ENCODE results near the gene ROM1.
"Not testable (repeated sequence)": the region's sequence is repeated elsewhere in the genome, so short reads cannot be mapped to it uniquely, and the experiment has no call there.

ROM1 gene

GRCh38 chr11:62611705-62612365, 1.2 kb upstream of the ROM1 start:
- Histone ChIP-seq H3K9me3 (no peaks in the 10 kb centered on the region), H3K36me3 (no peaks in the 10 kb centered on the region), H3K4me1 (no peaks in the 10 kb centered on the region), H3K27me3 (no peaks in the 10 kb centered on the region), H3K4me3 (ENCODE audit: low read depth, low read length) (peak overlapping the region; percentile 70)
- no peak for TF ChIP-seq CTCF (IDR thresholded peaks at IDR 0.05; ENCODE audit: low read depth, low read length)
- DNase-seq: no peak

GRCh38 chr11:62613291-62613778, 278 bp downstream of the ROM1 start:
- TF ChIP-seq CTCF (IDR thresholded peaks at IDR 0.05; ENCODE audit: low read depth, low read length): no peak

GRCh38 chr11:62614275-62614674, 1.2 kb downstream of the ROM1 start:
- no peak overlapping the region for H3K4me3 ChIP-seq (ENCODE audit: low read depth, low read length)
- H3K4me1 ChIP-seq: no peaks in the 10 kb centered on the region
- no peaks in the 10 kb centered on the region for H3K36me3 ChIP-seq
- no peaks in the 10 kb centered on the region for H3K27me3 ChIP-seq
- no peak for DNase-seq
- H3K9me3 ChIP-seq: no peaks in the 10 kb centered on the region
- no peak for TF ChIP-seq CTCF (IDR thresholded peaks at IDR 0.05; ENCODE audit: low read depth, low read length)

More at GRCh38 chr11:62613291-62613778, 278 bp downstream of the ROM1 start:
- peak; percentile 37 for DNase-seq
- Histone ChIP-seq H3K36me3 (no peaks in the 10 kb centered on the region), H3K9me3 (no peaks in the 10 kb centered on the region), H3K27me3 (no peaks in the 10 kb centered on the region), H3K4me3 (ENCODE audit: low read depth, low read length) (peak overlapping the region; percentile 23), H3K4me1 (no peaks in the 10 kb centered on the region)

GRCh38 chr11:62615521-62615920, 2.5 kb downstream of the ROM1 start:
- H3K4me1 ChIP-seq: no peaks in the 10 kb centered on the region
- no peaks in the 10 kb centered on the region for H3K36me3 ChIP-seq
- no peak for TF ChIP-seq CTCF (IDR thresholded peaks at IDR 0.05; ENCODE audit: low read depth, low read length)
- no peaks in the 10 kb centered on the region for H3K27me3 ChIP-seq
- H3K4me3 ChIP-seq (ENCODE audit: low read depth, low read length): no peak overlapping the region
- DNase-seq: no peak
- H3K9me3 ChIP-seq: no peaks in the 10 kb centered on the region

- H3K4me3 ChIP-seq (ENCODE audit: low read depth, low read length); H3K27me3 ChIP-seq; H3K36me3 ChIP-seq; DNase-seq; H3K4me1 ChIP-seq; H3K9me3 ChIP-seq: not testable (repeated sequence)
These were observed 3.9 kb downstream of the ROM1 start for GRCh38 chr11:62616957-62617356.

- DNase-seq: no peak
- no peaks in the 10 kb centered on the region for H3K9me3 ChIP-seq
- TF ChIP-seq CTCF (IDR thresholded peaks at IDR 0.05; ENCODE audit: low read depth, low read length): no peak
- H3K27me3 ChIP-seq: no peaks in the 10 kb centered on the region
- peak overlapping the region; percentile 76 for H3K4me3 ChIP-seq (ENCODE audit: low read depth, low read length)
- no peaks in the 10 kb centered on the region for H3K4me1 ChIP-seq
- no peaks in the 10 kb centered on the region for H3K36me3 ChIP-seq
These were observed 8.0 kb downstream of the ROM1 start for GRCh38 chr11:62621027-62621566.

All from BE2C (cell line).